NCI-H69 (cell line): ENCODE data around the gene HERC6.
"Not testable (repeated sequence)": the region's sequence is repeated elsewhere in the genome, so short reads cannot be mapped to it uniquely, and the experiment has no call there.

Source experiments
- DNase-seq: peaks from one replicate; lab custom pipeline; 2025; lab: John Stamatoyannopoulos, UW

HERC6 gene

GRCh38 chr4:88391703-88392102 lies 13.1 kb downstream of the HERC6 start:
- no peak for DNase-seq

GRCh38 chr4:88396681-88397080 lies 18.0 kb downstream of the HERC6 start:
- DNase-seq, result no peak

- no peak for DNase-seq
Observed at GRCh38 chr4:88398381-88398780, 19.7 kb downstream of the HERC6 start.

- DNase-seq, result no peak
Observed at GRCh38 chr4:88409206-88409605, 30.6 kb downstream of the HERC6 start.

GRCh38 chr4:88409789-88410188 lies 31.1 kb downstream of the HERC6 start:
- DNase-seq, result no peak

GRCh38 chr4:88411491-88412096 lies 32.9 kb downstream of the HERC6 start:
- DNase-seq, result no peak

GRCh38 chr4:88413801-88414200 lies 35.1 kb downstream of the HERC6 start:
- no peak for DNase-seq

- DNase-seq, result no peak
Observed at GRCh38 chr4:88414755-88415154, 36.1 kb downstream of the HERC6 start.

GRCh38 chr4:88415982-88416381 lies 37.3 kb downstream of the HERC6 start:
- DNase-seq, result no peak

GRCh38 chr4:88418411-88418810 lies 39.8 kb downstream of the HERC6 start:
- DNase-seq, result no peak

- DNase-seq, result no peak
Observed at GRCh38 chr4:88419874-88420273, 41.2 kb downstream of the HERC6 start.

GRCh38 chr4:88420844-88421243 lies 42.2 kb downstream of the HERC6 start:
- DNase-seq, result no peak

GRCh38 chr4:88422403-88422802 lies 43.8 kb downstream of the HERC6 start:
- no peak for DNase-seq

- DNase-seq, result no peak
Observed at GRCh38 chr4:88429401-88429800, 50.7 kb downstream of the HERC6 start.

- DNase-seq, result no peak
Observed at GRCh38 chr4:88435987-88436693, 57.5 kb downstream of the HERC6 start.

- not testable (repeated sequence) for DNase-seq
Observed at GRCh38 chr4:88437873-88438272, 59.2 kb downstream of the HERC6 start.

- DNase-seq, result no peak
Observed at GRCh38 chr4:88439161-88439760, 60.6 kb downstream of the HERC6 start.

- DNase-seq, result no peak
Observed at GRCh38 chr4:88440146-88440545, 61.5 kb downstream of the HERC6 start.

- no peak for DNase-seq
Observed at GRCh38 chr4:88441696-88442095, 63.0 kb downstream of the HERC6 start.

- peak; percentile 8 for DNase-seq
Observed at GRCh38 chr4:88442689-88443191, 64.1 kb downstream of the HERC6 start.

GRCh38 chr4:88443486-88443885 lies 64.8 kb downstream of the HERC6 start:
- DNase-seq, result no peak

- no peak for DNase-seq
Observed at GRCh38 chr4:88445252-88445651, 66.6 kb downstream of the HERC6 start.

- DNase-seq, result no peak
Observed at GRCh38 chr4:88446124-88446523, 67.5 kb downstream of the HERC6 start.
